Measurements from ENCODE around the gene IDH2.

IDH2 gene

GRCh38 chr15:90036806-90037510 lies 65.3 kb downstream of the IDH2 start (continued):
- TF ChIP-seq AEBP2 (tag by site-specific recombination; IDR thresholded peaks at IDR 0.05; ENCODE audit: borderline replicate concordance): no peak
- no peak for TF ChIP-seq ZNF24 (tag by site-specific recombination; IDR thresholded peaks at IDR 0.05)

- no peak for TF ChIP-seq ZNF792 (tag by site-specific recombination; IDR thresholded peaks at IDR 0.05)
- no peak for TF ChIP-seq ZNF639 (tag by site-specific recombination; IDR thresholded peaks at IDR 0.05)
- no peak for TF ChIP-seq ZNF37A (tag by site-specific recombination; IDR thresholded peaks at IDR 0.05)
- no peak for TF ChIP-seq ZNF558 (tag by site-specific recombination; IDR thresholded peaks at IDR 0.05)
- no peak for TF ChIP-seq ZNF19 (tag by site-specific recombination; IDR thresholded peaks at IDR 0.05; ENCODE audit: low read depth)
- TF ChIP-seq ZNF362 (tag by site-specific recombination; IDR thresholded peaks at IDR 0.05): no peak
- TF ChIP-seq AEBP2 (tag by site-specific recombination; IDR thresholded peaks at IDR 0.05; ENCODE audit: borderline replicate concordance): no peak
- TF ChIP-seq ZNF670 (tag by site-specific recombination; IDR thresholded peaks at IDR 0.05; ENCODE audit: low read depth): no peak
- TF ChIP-seq HOXA7 (CRISPR knock-in tag; IDR thresholded peaks at IDR 0.05; ENCODE audit: borderline replicate concordance): no peak
- no peak for TF ChIP-seq ZNF571 (tag by site-specific recombination; IDR thresholded peaks at IDR 0.05)
- no peak for TF ChIP-seq MYNN (tag by site-specific recombination; IDR thresholded peaks at IDR 0.05; ENCODE audit: borderline replicate concordance)
- no peak for TF ChIP-seq RBAK (tag by site-specific recombination; IDR thresholded peaks at IDR 0.05)
- no peak for TF ChIP-seq ZBTB8A (tag by site-specific recombination; IDR thresholded peaks at IDR 0.05)
- no peak for TF ChIP-seq ZBTB11 (tag by site-specific recombination; conservative IDR thresholded peaks at IDR 0.05; ENCODE audit: low read depth)
- TF ChIP-seq ZFP3 (tag by site-specific recombination; IDR thresholded peaks at IDR 0.05; ENCODE audit: low read depth): no peak
- TF ChIP-seq ZNF549 (tag by site-specific recombination; IDR thresholded peaks at IDR 0.05): no peak
- no peak for TF ChIP-seq ZIC2 (tag by site-specific recombination; IDR thresholded peaks at IDR 0.05)
- TF ChIP-seq ZNF624 (tag by site-specific recombination; IDR thresholded peaks at IDR 0.05): no peak
- no peak for TF ChIP-seq ZNF169 (tag by site-specific recombination; IDR thresholded peaks at IDR 0.05)
- Histone ChIP-seq H3K4me1 (ENCODE audit: control insufficient read depth, insufficient read depth, low read length) (peaks cover 5% of the 10 kb centered on the region), H3K36me3 (ENCODE audit: control insufficient read depth in 2 of 2, insufficient read depth in 1 of 2, low read length in 2 of 2) (no peaks in the 10 kb centered on the region), H3K9me3 (ENCODE audit: control insufficient read depth, insufficient read depth, low read depth, low read length) (no peaks in the 10 kb centered on the region), H3K4me3 (ENCODE audit: low read depth, low read length) (no peak overlapping the region), H3K27ac (ENCODE audit: extremely low read depth, low read depth, low read length) (no peak overlapping the region)
- ChIA-PET POLR2A (no interaction called here), CTCF (interaction anchor here (1.2 kb wide), 1 partner anchor 50 kb away, joined by 4 read pairs; no protein-coding TSS in a partner anchor)
Measured at GRCh38 chr15:90036343-90036742, 65.9 kb downstream of the IDH2 start.
